Activated CD8-positive, alpha-beta memory T cell treated with anti-CD3 and anti-CD28 coated beads for 4 hours (primary cell): ENCODE results near the gene PTPRN2.

Experiments
- DNase-seq, 2 donors: peaks; one replicate each; pipeline ENCODE4 v3.0.0-alpha.2; 2020; ENCODE audit warnings: low read depth in 2 of 2

The PTPRN2 gene

GRCh38 chr7:158032561-158033115 is 555.0 kb downstream of the PTPRN2 start:
- DNase-seq, result no peak

- DNase-seq, result no peak
These were observed 555.7 kb downstream of the PTPRN2 start for GRCh38 chr7:158031867-158032308.

- DNase-seq, result no peak
These were observed 557.1 kb downstream of the PTPRN2 start for GRCh38 chr7:158030566-158030965.

- DNase-seq, result no peak
These were observed 557.6 kb downstream of the PTPRN2 start for GRCh38 chr7:158030071-158030470.

- no peak for DNase-seq
These were observed 558.1 kb downstream of the PTPRN2 start for GRCh38 chr7:158029509-158029908.

- no peak for DNase-seq
These were observed 558.7 kb downstream of the PTPRN2 start for GRCh38 chr7:158028971-158029370.

GRCh38 chr7:158028290-158028941 is 559.2 kb downstream of the PTPRN2 start:
- DNase-seq, result no peak

- DNase-seq, result no peak
These were observed 560.0 kb downstream of the PTPRN2 start for GRCh38 chr7:158027646-158028045.

- no peak for DNase-seq
These were observed 560.9 kb downstream of the PTPRN2 start for GRCh38 chr7:158026636-158027265.

GRCh38 chr7:158025686-158026600 is 561.7 kb downstream of the PTPRN2 start:
- no peak for DNase-seq

- DNase-seq, result no peak
These were observed 562.7 kb downstream of the PTPRN2 start for GRCh38 chr7:158024881-158025280.

GRCh38 chr7:158024351-158024715 is 563.3 kb downstream of the PTPRN2 start:
- no peak for DNase-seq

- DNase-seq, result no peak
These were observed 563.8 kb downstream of the PTPRN2 start for GRCh38 chr7:158023681-158024350.

GRCh38 chr7:158023157-158023556 is 564.5 kb downstream of the PTPRN2 start:
- DNase-seq, result no peak

- DNase-seq, result no peak
These were observed 565.0 kb downstream of the PTPRN2 start for GRCh38 chr7:158022601-158023000.

GRCh38 chr7:158021836-158022235 is 565.8 kb downstream of the PTPRN2 start:
- no peak for DNase-seq

- DNase-seq, result no peak
These were observed 566.9 kb downstream of the PTPRN2 start for GRCh38 chr7:158020706-158021095.

GRCh38 chr7:158019726-158020705 is 567.6 kb downstream of the PTPRN2 start:
- DNase-seq, result no peak

- no peak for DNase-seq
These were observed 568.5 kb downstream of the PTPRN2 start for GRCh38 chr7:158018971-158019645.
